GM21786 (cell line): ENCODE results near the gene SLC9A5.

Experiments used
- ATAC-seq: cut with Tn5 transposase; IDR thresholded peaks from one replicate; pipeline ENCODE4 v1.9.1; 2021; ENCODE audit not compliant: unreplicated experiment

Gene SLC9A5

GRCh38 chr16:67256701-67257230, 8.0 kb downstream of the SLC9A5 start:
- ATAC-seq = no peak

GRCh38 chr16:67257486-67258160, 8.8 kb downstream of the SLC9A5 start:
- no peak for ATAC-seq

DNA sequence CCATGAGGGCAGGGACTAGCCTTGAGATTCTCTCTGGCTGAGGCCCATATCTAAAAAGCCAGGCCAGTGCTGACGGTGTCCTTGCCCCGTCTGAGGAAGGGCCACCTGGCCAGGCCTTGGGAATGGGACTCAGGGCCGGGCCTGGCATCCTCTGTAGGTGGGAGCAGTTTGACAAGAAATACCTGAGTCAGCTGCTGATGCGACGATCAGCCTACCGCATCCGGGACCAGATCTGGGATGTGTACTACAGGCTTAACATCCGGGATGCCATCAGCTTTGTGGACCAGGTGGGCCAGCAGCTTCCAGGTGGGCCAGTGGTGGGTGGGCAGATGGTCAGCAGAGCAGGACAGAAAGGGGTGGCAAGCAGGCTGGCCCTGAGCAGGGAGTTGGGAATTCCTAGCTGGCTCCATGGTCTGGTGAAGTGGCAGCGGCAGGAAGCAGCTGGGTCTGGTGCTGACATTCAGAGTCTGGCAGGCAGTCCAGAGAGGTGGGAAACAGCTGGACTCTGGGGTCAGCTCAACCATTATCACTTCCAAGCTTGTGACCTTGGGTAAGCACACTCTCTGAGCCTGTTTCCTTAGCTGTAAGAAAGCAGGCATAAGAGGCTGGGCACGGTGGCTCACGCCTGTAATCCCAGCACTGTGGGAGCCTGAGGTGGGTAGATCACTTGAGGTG, 9.5 kb downstream of the SLC9A5 start:
- ATAC-seq = no peak

- ATAC-seq = no peak
Observed at GRCh38 chr16:67259705-67260104, 10.9 kb downstream of the SLC9A5 start.

- ATAC-seq = no peak
Observed at GRCh38 chr16:67260426-67261063, 11.8 kb downstream of the SLC9A5 start.

GRCh38 chr16:67263201-67263600, 14.4 kb downstream of the SLC9A5 start:
- ATAC-seq = no peak

- ATAC-seq = no peak
Observed at GRCh38 chr16:67264277-67264676, 15.5 kb downstream of the SLC9A5 start.

DNA sequence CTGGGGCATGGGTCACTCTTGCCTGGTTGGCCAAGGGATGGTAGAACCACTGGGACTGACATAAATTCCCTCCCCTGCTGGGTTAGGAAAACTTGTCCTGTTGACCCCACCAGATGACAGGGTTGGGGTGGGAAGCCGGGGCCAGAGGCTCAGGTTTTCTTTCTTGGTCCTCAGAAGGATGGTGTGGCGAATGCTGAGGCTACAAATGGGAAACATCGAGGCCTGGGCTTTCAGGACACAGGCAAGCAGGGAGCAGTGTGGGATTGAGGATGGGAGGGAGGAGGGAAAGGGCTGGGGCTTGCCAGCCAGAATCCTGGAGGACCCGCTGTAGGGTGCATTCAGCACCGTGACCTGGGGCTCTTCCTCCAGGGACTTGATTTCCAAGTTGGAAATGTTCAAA, 16.1 kb downstream of the SLC9A5 start:
- ATAC-seq = no peak

DNA sequence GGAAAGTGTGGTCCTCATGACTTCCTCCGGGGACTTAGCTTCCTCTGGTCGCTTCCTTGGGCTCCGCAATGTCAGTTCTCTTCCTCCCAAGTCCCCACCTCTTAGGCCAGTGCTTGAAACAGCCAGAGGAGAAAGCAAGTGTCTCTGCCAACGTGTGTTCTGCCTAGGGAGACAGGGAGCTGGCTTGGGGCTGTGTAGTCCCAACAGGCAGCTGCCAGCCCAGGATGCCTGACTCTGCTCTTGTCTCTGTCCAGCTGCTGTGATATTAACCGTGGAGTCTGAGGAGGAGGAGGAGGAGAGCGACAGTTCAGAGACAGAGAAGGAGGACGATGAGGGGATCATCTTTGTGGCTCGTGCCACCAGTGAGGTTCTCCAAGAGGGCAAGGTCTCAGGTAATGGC, 17.1 kb downstream of the SLC9A5 start:
- ATAC-seq = no peak

- ATAC-seq = no peak
Observed at GRCh38 chr16:67268136-67268579, 19.4 kb downstream of the SLC9A5 start.

DNA sequence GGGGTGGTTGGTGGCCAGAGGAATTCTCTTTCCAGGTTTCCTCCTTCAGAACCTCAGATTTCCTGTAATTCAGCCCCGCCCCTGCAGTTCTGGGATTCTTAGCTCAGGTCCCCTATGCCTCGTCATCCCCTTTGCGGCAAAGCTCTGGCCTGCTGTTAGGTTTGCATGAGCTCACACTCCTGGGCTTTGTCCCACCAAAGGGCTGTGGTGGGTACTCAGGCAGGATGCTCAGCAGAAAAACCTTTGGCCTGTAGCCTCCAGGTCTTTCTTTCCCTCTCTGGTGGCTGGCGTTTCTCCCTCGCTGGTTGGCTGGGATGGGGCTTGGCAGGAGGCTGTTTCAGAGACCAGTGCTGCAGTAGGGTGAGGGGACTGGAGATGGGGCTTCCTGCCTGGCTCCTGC, 21.0 kb downstream of the SLC9A5 start:
- no peak for ATAC-seq

GRCh38 chr16:67270931-67271338, 22.2 kb downstream of the SLC9A5 start:
- ATAC-seq = no peak

GRCh38 chr16:67271446-67271845, 22.7 kb downstream of the SLC9A5 start:
- no peak for ATAC-seq

- no peak for ATAC-seq
Observed at GRCh38 chr16:67275321-67275720, 26.5 kb downstream of the SLC9A5 start.

DNA sequence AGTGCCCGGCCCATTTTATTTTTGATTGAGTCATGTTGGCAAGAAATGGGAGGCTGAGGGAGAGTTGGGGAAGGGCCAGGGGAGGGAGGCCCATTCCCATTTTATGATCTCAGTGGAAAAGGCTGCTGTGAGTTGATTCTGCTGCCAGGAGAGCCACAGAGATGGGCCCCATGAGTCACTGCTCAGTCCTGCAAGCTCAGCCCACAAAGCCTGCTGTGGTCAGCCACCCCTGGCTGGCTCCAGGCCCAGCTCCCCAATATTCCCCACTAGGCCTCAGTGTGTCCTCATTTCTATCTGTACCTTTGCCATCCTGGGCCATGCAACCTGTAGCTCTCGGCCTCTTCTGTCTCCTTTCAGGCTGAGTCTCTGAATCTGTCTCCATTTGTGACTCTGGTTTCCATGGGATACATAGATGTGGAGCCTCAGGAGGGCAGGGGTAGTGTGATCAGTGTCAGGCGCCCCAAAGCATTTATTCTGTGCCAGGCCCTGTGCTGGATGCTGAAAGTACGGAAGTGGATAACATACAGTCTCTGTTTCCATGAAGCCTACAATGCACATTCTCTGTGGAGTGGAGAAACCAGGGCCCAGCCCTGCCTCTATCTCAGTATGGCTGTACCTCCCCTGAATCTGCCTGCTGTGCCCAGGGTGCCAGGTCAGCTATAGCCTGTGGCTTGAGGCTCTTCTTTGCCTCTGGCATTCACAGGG, 28.7 kb downstream of the SLC9A5 start:
- ATAC-seq = no peak

DNA sequence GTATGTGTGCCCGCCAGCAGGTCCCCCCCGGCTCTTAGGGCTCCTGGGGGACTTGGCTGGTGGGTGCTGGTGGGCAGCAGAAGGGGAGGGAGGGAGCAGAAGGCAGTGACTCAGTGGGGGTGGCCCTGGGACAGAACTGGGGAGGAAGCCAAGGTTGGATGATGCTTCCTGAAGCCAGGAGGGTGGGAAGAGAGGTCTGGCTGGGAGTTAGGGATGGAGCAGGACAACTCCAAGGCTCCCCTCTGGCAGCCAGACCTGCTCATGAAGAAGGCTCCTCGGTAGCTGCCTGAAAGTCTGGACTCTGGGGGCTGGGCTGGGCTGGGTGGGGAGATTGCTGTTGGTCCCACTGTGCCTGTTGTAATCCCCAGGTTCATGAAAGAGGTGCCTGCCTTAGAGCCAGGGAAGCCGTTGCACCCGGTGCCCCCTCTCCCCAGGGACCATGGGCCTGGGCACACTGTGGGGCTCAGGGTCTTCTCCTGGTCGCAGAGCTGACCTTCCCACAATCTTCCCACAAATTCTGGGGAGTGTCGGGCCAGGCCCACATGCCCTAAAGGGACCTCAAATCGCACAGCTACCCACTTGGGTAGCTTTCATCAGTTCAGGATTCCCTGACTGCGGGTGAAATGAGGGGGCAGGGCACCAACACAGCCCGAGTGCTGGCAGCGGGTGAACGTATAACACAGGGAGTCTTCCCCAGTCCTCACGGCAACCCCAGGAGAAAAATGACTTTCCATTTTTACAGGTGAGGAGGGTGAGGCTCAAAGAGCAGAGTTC, 29.4 kb downstream of the SLC9A5 start:
- ATAC-seq = no peak

DNA sequence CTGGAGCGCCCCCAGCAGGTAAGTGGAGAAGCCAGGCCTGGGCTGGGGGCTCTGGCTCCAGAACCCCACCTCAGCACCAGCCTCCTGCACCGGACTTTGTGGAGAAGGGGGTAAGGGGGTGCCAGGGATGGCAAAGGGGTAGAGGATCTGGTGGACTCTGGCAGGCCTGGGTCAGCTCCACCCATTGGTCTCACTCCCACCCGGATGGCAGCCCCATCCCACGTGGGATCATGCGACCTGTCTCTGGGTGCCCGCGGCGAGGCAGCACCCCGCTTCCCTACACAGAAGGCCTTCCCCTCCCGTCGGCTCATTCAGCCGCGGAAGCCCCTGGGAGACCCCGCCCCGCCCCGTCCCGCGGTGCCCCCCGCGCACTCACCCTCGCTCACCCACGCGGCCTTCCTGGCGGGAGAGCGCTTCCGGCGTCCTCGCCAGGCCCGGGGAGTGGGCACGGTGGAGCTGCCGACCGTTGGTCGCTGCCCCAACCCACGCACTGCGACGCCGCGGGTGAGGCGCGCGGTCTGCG, 30.1 kb downstream of the SLC9A5 start:
- ATAC-seq = peak; percentile 38

DNA sequence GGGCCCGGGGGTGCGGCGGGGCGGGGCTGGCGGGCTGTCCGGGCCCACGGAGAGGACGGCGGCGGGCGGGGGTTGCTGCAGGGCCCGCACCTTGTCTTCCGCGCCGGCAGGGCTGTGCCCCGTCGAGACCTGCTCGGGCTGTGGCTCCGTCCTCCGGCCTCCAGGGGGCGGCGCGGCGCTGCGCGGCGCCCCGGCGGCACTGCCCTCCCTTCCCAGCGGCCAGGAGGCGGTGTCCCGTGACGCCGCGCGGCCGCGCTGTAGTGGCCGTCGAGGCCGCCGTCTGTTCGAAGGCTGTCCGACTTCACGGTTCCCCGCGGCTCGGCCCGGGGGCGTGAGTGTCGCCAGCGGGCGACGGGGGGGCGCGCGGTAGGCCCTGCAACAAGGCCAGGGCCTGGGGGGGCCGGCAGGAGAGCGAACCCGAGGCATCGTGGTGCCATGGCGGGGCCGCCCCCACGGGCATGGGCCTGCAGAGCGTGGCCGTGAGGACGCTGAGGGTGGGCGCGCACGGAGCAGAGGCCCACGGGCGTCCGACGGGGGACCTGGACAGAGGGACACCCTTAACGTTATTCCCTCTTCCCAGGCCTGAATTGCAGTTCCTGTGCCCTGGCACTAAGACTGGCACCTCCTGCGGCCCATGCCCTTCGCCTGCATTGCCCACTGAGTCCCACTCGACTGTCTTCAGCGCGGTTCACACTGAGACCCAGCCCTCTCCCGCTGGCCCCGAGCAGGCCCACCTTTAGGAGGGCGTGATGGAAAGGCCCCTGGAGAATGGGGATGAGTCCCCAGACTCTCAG, 30.7 kb downstream of the SLC9A5 start, which contains the start of gene PLEKHG4:
TSS of gene PLEKHG4 (plus strand) at position 237 of the 794 bp plus-strand sequence. CDS start at position 750, 513 bp downstream.
- ATAC-seq = peak; percentile 69
